Head of caudate nucleus (tissue), 42 donors: Measurements from ENCODE around the gene OR8J3.
"Not testable (repeated sequence)": the region's sequence is repeated elsewhere in the genome, so short reads cannot be mapped to it uniquely, and the experiment has no call there.

Experiments
- DNase-seq, 42 donors: peaks; one replicate each; pipeline versions ENCODE4 v3.0.0 to v3.0.0-alpha.2; 2020 to 2021; ENCODE audit warnings: mixed read lengths in 7 of 42
- intact Hi-C: fragments of 100-400 bp; cut with DNase I; formaldehyde crosslinking; loops from one replicate; pipeline ENCODE4 v1.15.0; 2022

Gene OR8J3, protein sequence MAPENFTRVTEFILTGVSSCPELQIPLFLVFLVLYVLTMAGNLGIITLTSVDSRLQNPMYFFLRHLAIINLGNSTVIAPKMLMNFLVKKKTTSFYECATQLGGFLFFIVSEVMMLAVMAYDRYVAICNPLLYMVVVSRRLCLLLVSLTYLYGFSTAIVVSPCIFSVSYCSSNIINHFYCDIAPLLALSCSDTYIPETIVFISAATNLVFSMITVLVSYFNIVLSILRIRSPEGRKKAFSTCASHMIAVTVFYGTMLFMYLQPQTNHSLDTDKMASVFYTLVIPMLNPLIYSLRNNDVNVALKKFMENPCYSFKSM

DNA sequence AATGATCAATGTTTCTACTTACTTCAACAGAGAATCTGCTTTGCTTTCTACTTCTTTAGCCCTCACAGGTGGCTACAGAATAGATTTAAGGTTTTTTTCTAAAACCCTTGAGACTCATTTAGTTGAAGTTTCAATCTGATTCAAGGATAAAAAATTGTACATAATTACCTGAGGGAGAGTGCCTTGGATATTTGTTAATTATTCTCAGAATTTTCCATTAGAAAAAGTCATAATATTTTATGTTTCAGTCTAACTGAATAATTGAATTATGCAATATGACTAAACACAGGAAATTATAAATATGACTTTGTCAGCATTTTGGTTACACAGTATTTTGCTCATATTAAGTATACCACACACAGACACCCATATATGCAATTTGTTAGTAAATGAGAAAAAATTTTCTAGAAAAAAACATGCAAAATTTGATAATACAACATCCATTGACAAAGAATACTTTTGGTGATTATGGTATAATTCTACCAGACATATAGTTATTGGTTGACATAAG is at the start of gene OR8J3:
Gene OR8J3, minus strand, starts transcription at position 51 of the 511 bp plus-strand sequence. CDS start 2,483 bp downstream, outside the sequence.
- intact Hi-C loops = no loop called here
- DNase-seq = no peak

GRCh38 chr11:56188602-56189001 is 48.6 kb upstream of the OR8J3 start:
- intact Hi-C loops = no loop called here
- no peak for DNase-seq

DNA sequence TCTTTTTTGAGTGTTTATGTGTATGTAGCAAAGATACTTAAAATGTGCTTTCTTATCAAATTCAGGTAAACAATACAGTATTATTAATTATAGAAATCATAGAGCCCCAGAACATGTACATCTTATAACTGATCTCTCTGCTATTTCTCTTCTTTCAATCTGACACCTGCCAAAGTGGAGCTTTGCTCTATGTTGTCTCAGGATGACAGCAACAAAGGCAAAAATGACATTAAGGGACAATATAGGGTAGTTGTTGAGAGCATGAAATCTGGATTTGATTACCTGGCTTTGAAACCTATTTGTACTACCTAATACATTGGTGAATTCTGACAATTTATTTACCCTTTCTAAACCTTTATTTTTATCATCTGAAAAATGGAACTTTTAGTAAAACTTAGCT is 43.5 kb upstream of the OR8J3 start:
- DNase-seq = no peak
- intact Hi-C loops = no loop called here

DNA sequence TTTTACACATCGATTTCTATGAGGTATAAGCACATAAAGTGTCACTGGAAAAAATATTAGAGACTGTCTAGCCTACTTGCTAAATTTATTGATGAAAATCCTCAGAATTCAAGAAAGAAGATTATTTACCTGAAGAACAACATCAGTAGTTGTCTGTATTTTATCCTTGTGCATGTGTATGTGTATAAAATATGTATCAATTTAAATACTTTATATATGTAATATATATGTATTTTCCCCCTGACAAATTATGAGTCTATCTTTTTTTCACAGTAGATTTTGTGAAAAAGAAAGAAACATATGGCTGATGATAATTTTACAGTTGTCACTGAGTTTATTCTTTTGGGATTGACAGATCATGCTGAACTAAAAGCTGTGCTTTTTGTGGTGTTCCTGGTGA is 36.3 kb upstream of the OR8J3 start, which contains the start of gene OR5J2:
Gene OR5J2, plus strand, starts transcription at position 301 of the 400 bp plus-strand sequence. Its CDS starts 0 bp downstream, at position 301.
- intact Hi-C loops = no loop called here
- DNase-seq = no peak

GRCh38 chr11:56172256-56172830 is 32.3 kb upstream of the OR8J3 start:
- intact Hi-C loops = no loop called here
- DNase-seq = no peak

- no peak for DNase-seq
- intact Hi-C loops = loop anchor here (10.0 kb wide), 1 partner anchor 59 kb away; the partner anchor contains the start of gene OR8H2
These were observed 23.8 kb upstream of the OR8J3 start for GRCh38 chr11:56163804-56164203.

DNA sequence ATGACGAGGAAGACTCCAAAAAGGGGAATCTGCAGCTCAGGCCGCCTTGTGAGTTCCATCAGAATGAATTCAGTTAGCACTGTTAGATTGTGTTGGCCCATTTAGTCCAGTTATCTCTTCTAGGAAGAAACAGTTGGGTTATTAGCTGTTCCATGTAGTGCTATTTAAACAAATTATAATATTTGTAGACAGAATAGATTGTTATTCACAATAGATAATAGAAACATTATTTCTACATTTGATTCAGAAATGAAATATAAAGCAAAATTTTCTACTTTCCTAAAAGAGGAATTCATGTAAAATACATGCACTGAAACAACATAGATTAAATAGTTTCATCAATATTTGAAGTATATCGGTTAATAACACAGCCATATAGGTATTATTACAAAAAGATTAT is 20.2 kb upstream of the OR8J3 start, which contains the start of gene OR8K5:
Gene OR8K5, minus strand, starts transcription at position 101 of the 400 bp plus-strand sequence. Its CDS starts 0 bp downstream, at position 101.
- no peak for DNase-seq
- intact Hi-C loops = loop anchor here (10.0 kb wide), 1 partner anchor 55 kb away; the partner anchor contains the start of gene OR8H2

DNA sequence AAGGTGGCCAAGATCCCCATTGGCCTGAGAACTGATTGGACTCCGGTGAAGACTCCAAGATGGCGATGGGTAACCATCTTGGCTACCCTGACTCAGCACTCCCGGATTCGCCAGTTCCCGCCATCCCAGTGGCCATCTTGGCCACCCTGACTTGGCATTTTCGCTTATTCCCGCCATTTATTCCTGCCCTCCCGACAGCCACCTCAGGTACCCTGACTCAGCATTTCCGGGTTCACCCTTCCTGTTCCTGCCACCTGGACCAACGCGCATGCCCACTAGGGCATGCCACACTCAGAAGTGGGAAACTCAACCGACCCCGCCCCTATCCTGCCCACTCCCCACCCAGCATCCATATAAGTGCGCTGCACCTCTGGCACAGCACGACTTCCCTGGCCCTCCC is 12.3 kb upstream of the OR8J3 start:
- DNase-seq = no peak
- intact Hi-C loops = no loop called here

- intact Hi-C loops = no loop called here
- DNase-seq = no peak
These were observed 11.4 kb upstream of the OR8J3 start for GRCh38 chr11:56151376-56151775.

GRCh38 chr11:56143681-56144080 is 3.7 kb upstream of the OR8J3 start:
- DNase-seq, intact Hi-C loops: not testable (repeated sequence)

DNA sequence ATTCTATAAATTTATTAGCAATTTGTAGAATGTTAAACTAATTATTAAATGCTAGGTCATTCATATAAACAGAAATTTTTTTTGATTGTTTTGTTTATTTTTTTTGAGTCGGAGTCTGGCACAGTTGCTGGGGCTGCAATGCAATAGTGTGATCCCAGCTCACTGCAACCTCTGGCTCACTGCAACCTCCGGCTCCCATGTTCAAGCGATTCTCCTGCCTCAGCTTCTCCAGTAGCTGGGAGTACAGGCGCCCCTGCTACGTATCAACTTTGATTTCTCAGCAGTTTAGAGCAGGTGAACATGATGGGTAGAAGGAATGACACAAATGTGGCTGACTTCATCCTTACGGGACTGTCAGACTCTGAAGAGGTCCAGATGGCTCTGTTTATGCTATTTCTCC is 17.9 kb downstream of the OR8J3 start, which contains the start of gene OR8H3:
Gene OR8H3, plus strand, starts transcription at position 301 of the 400 bp plus-strand sequence. Its CDS starts 0 bp downstream, at position 301.
- intact Hi-C loops = no loop called here
- DNase-seq = no peak

DNA sequence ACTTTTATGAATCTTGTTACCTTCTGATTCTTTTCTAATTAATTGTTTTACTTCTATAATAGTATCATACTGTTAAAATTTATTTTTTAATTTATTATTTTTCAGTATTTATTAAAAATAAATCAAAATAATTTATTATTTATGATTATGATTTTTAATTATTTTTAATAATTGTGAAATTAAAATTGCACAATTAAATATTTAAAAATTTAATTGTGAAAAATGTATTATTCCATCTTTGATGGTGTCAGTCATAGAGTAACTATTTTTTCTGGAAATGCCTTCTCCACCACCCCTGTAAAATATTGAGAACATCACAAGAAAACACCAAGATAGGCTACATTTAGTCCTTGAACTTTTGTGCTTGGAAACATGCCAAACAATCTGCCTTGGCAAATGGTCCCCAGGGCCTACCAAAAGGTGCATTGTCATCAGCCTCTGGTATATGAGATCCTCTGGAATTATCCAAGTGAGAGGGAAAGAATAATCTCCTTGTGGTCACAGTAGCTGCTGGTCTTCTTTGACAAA is 36.7 kb downstream of the OR8J3 start, which contains the start of gene OR8H2:
Gene OR8H2, plus strand, starts transcription at position 478 of the 528 bp plus-strand sequence. CDS start 1,356 bp downstream, outside the sequence.
- intact Hi-C loops = loop anchor here (10.0 kb wide), 1 partner anchor 62 kb away; the partner anchor contains the start of gene OR8K5
- DNase-seq = no peak

- intact Hi-C loops = no loop called here
- no peak for DNase-seq
These were observed 47.0 kb downstream of the OR8J3 start, which contains the start of gene OR8I2 for GRCh38 chr11:56093008-56093407. OR8I2 (plus strand) TSS chr11:56093308; CDS start chr11:56093308, 0 bp downstream.

GRCh38 chr11:56089697-56090096 is 50.3 kb downstream of the OR8J3 start:
- no peak for DNase-seq
- intact Hi-C loops = no loop called here
